PC-3 (cell line): ENCODE data around the gene GABRB3. TPM values are rescaled to one million over a fixed set of nuclear protein-coding genes. Genes with fewer than 3 reads are reported as not detected.

Experiments used
- ATAC-seq: fragments of 200-7000 bp; cut with Tn5 transposase; 2 replicates; pipeline ENCODE4 v1.9.1; 2020; ENCODE audit warnings: mild to moderate bottlenecking, moderate library complexity
- BruUV-seq: library from RNA; stranded (reverse); fragments of 400-500 nt; replicated peaks from 2 replicates; lab custom pipeline; 2021; lab: Mats Ljungman, UMichigan
- CTCF ChIA-PET: fragments of 300-600 bp; sonication (Branson Sonifier 250); formaldehyde crosslinking; loops from one replicate; lab custom pipeline; 2022; ENCODE audit warnings: antibody characterized with exemption; lab: Charles Lee
- POLR2A ChIA-PET: fragments of 300-600 bp; sonication (Branson Sonifier 250); formaldehyde crosslinking; loops from one replicate; lab custom pipeline; 2022; ENCODE audit warnings: antibody characterized with exemption; ENCODE audit not compliant: unreplicated experiment; lab: Charles Lee
- DNase-seq: peaks from one replicate; pipeline ENCODE4 v3.0.0-alpha.2; 2015
- H2AFZ ChIP-seq: fragments of 300-600 bp; sonication (generic); 2 replicates; pipeline ENCODE4 v1.6.0; 2016; ENCODE audit warnings: antibody characterized with exemption, low read length
- H3F3A ChIP-seq: fragments of 300-600 bp; sonication (generic); one replicate; pipeline ENCODE4 v1.6.0; 2017; ENCODE audit warnings: antibody characterized with exemption, low read length, control low read depth, mild to moderate bottlenecking; ENCODE audit not compliant: unreplicated experiment
- H3K27ac ChIP-seq: fragments of 300-600 bp; sonication (generic); 2 replicates; pipeline ENCODE4 v1.5.1; 2016; ENCODE audit warnings: mild to moderate bottlenecking, low read length
- H3K27me3 ChIP-seq: fragments of 300-600 bp; sonication (generic); 2 replicates; pipeline ENCODE4 v1.6.1; 2016; ENCODE audit warnings: low read length, mixed read lengths
- H3K36me3 ChIP-seq: fragments of 300-600 bp; sonication (generic); 2 replicates; pipeline ENCODE4 v1.6.1; 2016; ENCODE audit warnings: low read depth, mixed run types, low read length, mixed read lengths
- H3K4me1 ChIP-seq: fragments of 300-600 bp; sonication (generic); 2 replicates; pipeline ENCODE4 v1.5.1; 2016; ENCODE audit warnings: low read length; ENCODE audit not compliant: insufficient read depth
- H3K4me2 ChIP-seq: fragments of 300-600 bp; sonication (generic); 2 replicates; pipeline ENCODE4 v1.6.0; 2016; ENCODE audit warnings: low read length
- H3K4me3 ChIP-seq: fragments of 300-600 bp; sonication (generic); 2 replicates; pipeline ENCODE4 v1.5.1; 2016; ENCODE audit warnings: mild to moderate bottlenecking, low read length, mixed read lengths
- H3K79me2 ChIP-seq: fragments of 300-600 bp; sonication (generic); 2 replicates; pipeline ENCODE4 v1.6.1; 2017; ENCODE audit warnings: low read length, mixed read lengths
- H3K9ac ChIP-seq: fragments of 300-600 bp; sonication (generic); 2 replicates; pipeline ENCODE4 v1.6.0; 2016; ENCODE audit warnings: mild to moderate bottlenecking, low read length
- H3K9me2 ChIP-seq: fragments of 300-600 bp; sonication (generic); replicated peaks from 2 replicates; pipeline ENCODE4 v1.6.1; 2016; ENCODE audit warnings: mixed run types, low read length, mixed read lengths
- H3K9me3 ChIP-seq: fragments of 300-600 bp; sonication (generic); 2 replicates; pipeline ENCODE4 v1.6.1; 2016; ENCODE audit warnings: low read length, mixed read lengths
- H4K20me1 ChIP-seq: fragments of 300-600 bp; sonication (generic); 2 replicates; pipeline ENCODE4 v1.6.1; 2016; ENCODE audit warnings: low read length, mixed read lengths
- CTCF ChIP-seq: fragments of 300-600 bp; sonication (generic); conservative IDR thresholded peaks from 2 replicates; pipeline ENCODE4 v1.5.1; 2017; ENCODE audit warnings: antibody characterized with exemption, low read depth, mild to moderate bottlenecking, low read length
- EZH2 ChIP-seq: fragments of 300-600 bp; sonication (generic); IDR thresholded peaks from one replicate; pipeline ENCODE4 v1.6.1; 2017; ENCODE audit warnings: antibody characterized with exemption, mild to moderate bottlenecking, low read length; ENCODE audit not compliant: unreplicated experiment
- EZH2phosphoT487 ChIP-seq: fragments of 300-600 bp; sonication (generic); IDR thresholded peaks from 2 replicates; pipeline ENCODE4 v1.6.1; 2018; ENCODE audit warnings: mild to moderate bottlenecking, antibody characterized with exemption, low read length, borderline replicate concordance
- intact Hi-C: fragments of 100-400 bp; cut with micrococcal nuclease; formaldehyde crosslinking; loops from 2 replicates; pipeline ENCODE4 v1.9.0; 2023
- total RNA-seq: library from RNA; depleted of rRNA; stranded (reverse); fragments of >200 nt; gene quantifications from 2 replicates; pipeline ENCODE4 v1.2.3, GENCODE V29; 2014

GABRB3 gene
- total RNA-seq, 1 experiment from 2014 or later, result 6.1 TPM

GRCh38 chr15:26624128-26624527, 148.7 kb downstream of the GABRB3 start:
- Histone ChIP-seq H3K79me2 (no peaks in the 10 kb centered on the region), H2AFZ (no peak overlapping the region), H3K36me3 (no peaks in the 10 kb centered on the region; the same call in 1 of the 2 replicates), H4K20me1 (no peaks in the 10 kb centered on the region), H3K27me3 (no peaks in the 10 kb centered on the region), H3K4me3 (no peak overlapping the region), H3K4me2 (no peak overlapping the region), H3K4me1 (peaks cover 14% of the 10 kb centered on the region), H3K9ac (no peak overlapping the region), H3K9me2 (no peaks in the 10 kb centered on the region), H3F3A (no peaks in the 10 kb centered on the region), H3K27ac (no peak overlapping the region), H3K9me3 (peaks cover 5% of the 10 kb centered on the region; the same call in 1 of the 2 replicates)
- DNase-seq (no peak), ATAC-seq (no peak)
- TF ChIP-seq EZH2 (no peak), CTCF (no peak), EZH2phosphoT487 (no peak)
- no TSS peak for BruUV-seq
- intact Hi-C loops, result loop anchor here (10.0 kb wide), 1 partner anchor 539 kb away; no protein-coding TSS in a partner anchor
- CTCF ChIA-PET, result no interaction called here
- POLR2A ChIA-PET, result no interaction called here

GRCh38 chr15:26623071-26623470, 149.8 kb downstream of the GABRB3 start:
- H3K9me3 ChIP-seq, result peaks cover 5% of the 10 kb centered on the region; the same call in 1 of the 2 replicates
- intact Hi-C loops, result loop anchor here (10.0 kb wide), 1 partner anchor 538 kb away; no protein-coding TSS in a partner anchor

More at GRCh38 chr15:26623071-26623470, 149.8 kb downstream of the GABRB3 start:
- no peak overlapping the region for H3K27ac ChIP-seq
- no TSS peak for BruUV-seq
- H3K4me2 ChIP-seq, result no peak overlapping the region
- no peaks in the 10 kb centered on the region for H3K9me2 ChIP-seq
- CTCF ChIA-PET, result no interaction called here
- H3K4me1 ChIP-seq, result peaks cover 8% of the 10 kb centered on the region
- ATAC-seq (no peak), DNase-seq (no peak)
- POLR2A ChIA-PET, result no interaction called here
- H3K4me3 ChIP-seq, result no peak overlapping the region
- H2AFZ ChIP-seq, result no peak overlapping the region
- H3K79me2 ChIP-seq, result no peaks in the 10 kb centered on the region
- no peaks in the 10 kb centered on the region for H3F3A ChIP-seq
- no peaks in the 10 kb centered on the region; the same call in 1 of the 2 replicates for H3K36me3 ChIP-seq
- TF ChIP-seq EZH2 (no peak), CTCF (no peak), EZH2phosphoT487 (no peak)
- no peaks in the 10 kb centered on the region for H3K27me3 ChIP-seq
- H3K9ac ChIP-seq, result no peak overlapping the region
- H4K20me1 ChIP-seq, result no peaks in the 10 kb centered on the region
